T-helper 17 cell (primary cell): ENCODE results near the gene TIMM23. TPM values are rescaled to one million over a fixed set of nuclear protein-coding genes. Genes with fewer than 3 reads are reported as not detected.

Experiments
- total RNA-seq, 4 donors: library from RNA in 2 of 4; stranded (reverse) in 2 of 4; gene quantifications; one replicate each; pipeline ENCODE4 v1.2.3 and lab custom pipeline; 2022 to 2026

TIMM23 gene
- total RNA-seq, 2 donors from 2014 or later, result 23.8 to 33.0 TPM

Other genes starting within 250 kb of the TIMM23 start
- 10 to 100 TPM; 56.8 to 64.8 TPM for gene WASHC2C, start 245.2 kb upstream of the TIMM23 start, total RNA-seq
- gene AGAP4, start 125.0 kb upstream of the TIMM23 start, total RNA-seq, result 10 to 100 TPM; 20.9 to 21.5 TPM
- 100 to 1,000 TPM in 1 of 2 donors, 10 to 100 TPM in 1; 51.5 to 107 TPM for gene NCOA4, start 58.1 kb downstream of the TIMM23 start, total RNA-seq
- not detected for gene MSMB, start 73.8 kb downstream of the TIMM23 start, total RNA-seq